HT1080 (cell line): Measurements from ENCODE around the gene PDE4DIP. TPM values are rescaled to one million over a fixed set of nuclear protein-coding genes. Genes with fewer than 3 reads are reported as not detected.
"Not testable (repeated sequence)": the region's sequence is repeated elsewhere in the genome, so short reads cannot be mapped to it uniquely, and the experiment has no call there.

Experiments
- DNase-seq: peaks from one replicate; pipeline ENCODE4 v3.0.0-alpha.2; 2015; ENCODE audit warnings: low read depth
- polyA plus RNA-seq, 2 experiments: library from polyadenylated mRNA; depleted of rRNA; stranded (reverse); fragments of >200 nt; gene quantifications; 2 replicates each; pipeline ENCODE4 v1.2.3, GENCODE V29; 2015
- total RNA-seq: library from RNA; depleted of rRNA; stranded (reverse); fragments of >200 nt; shearing (Covaris generic); gene quantifications from 2 replicates; pipeline ENCODE4 v1.2.3, GENCODE V29; 2014; rRNA removed

The PDE4DIP gene
- total RNA-seq = 19.9 and 28.7 TPM in 2 replicates
- 25.2 and 30.6 TPM in 2 replicates for polyA plus RNA-seq (2015; cell fraction: cytosol; rRNA removed)
- polyA plus RNA-seq (2015; cell fraction: nucleus; rRNA removed) = 78.8 and 88.1 TPM in 2 replicates

DNA sequence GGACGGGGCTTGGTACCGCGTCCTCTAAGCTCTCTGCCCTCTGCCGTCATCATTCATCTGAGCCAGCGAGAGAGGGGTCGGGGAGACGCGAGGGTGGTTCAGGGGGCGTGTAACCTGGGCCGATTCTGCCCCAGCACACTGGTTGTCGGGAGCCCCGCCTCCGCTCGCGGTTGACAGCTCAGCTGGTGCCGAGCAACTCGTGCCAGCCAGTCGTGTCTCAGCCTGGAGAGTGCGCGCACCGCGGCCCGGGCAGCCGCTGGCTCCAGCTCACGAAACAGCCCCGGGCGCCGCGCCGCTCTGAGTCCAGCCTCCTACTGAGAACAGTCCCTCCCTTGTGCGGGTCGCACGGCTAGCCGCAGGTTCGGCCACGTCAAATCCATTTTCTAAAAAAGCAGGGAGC is at the start of gene PDE4DIP:
TSS of gene PDE4DIP (plus strand) at position 209 of the 400 bp plus-strand sequence. CDS start 347 bp downstream, outside the sequence.
- DNase-seq = not testable (repeated sequence)

DNA sequence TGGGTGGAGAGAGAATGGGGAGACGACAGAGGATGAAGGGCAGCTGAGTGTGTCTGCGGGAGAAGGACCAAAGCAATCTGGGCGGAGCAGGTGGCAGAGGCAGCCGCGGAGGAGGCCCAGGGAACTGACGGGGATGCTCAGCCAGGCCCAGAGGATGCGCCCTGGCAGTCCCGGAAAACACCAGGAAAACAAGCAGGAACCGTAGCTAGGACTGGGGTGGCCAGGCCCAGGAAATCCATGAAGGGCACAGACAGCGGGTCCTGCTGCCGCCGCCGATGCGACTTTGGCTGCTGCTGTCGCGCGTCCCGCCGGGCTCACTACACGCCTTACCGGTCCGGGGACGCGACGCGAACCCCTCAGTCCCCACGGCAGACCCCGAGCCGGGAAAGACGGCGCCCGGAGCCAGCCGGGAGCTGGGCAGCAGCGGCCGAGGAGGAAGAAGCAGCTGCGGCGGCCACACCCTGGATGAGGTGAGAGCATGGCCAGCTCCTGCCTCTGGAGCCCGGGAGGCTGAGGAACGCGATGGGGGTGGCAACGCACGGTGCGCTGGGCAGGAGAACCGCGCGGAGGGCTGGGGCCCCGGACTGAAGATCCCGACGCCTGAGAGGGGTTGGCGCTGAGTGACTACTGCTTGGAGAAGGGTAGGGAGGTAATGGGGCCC is 35.8 kb upstream of the PDE4DIP start:
- not testable (repeated sequence) for DNase-seq

GRCh38 chr1:148808929-148809283 is 35.3 kb upstream of the PDE4DIP start:
- DNase-seq = not testable (repeated sequence)

DNA sequence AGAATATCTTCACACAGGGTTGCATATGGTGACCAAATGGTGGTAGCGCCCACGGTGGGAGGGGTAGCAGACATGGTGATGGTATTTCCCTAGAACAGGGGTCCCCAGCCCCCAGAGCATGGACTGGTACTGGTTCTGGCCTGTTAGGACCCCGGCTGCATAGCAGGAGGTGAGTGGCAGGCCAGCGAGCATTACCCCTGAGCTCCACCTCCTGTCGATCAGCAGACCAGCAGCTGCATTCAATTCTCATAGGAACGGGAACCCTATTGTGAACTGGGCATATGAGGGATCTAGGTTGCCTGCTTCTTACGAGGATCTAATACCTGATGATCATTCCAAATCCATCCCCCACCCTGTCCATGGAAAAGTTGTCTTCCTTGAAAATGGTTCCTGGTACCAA is 22.0 kb upstream of the PDE4DIP start:
- DNase-seq = not testable (repeated sequence)

DNA sequence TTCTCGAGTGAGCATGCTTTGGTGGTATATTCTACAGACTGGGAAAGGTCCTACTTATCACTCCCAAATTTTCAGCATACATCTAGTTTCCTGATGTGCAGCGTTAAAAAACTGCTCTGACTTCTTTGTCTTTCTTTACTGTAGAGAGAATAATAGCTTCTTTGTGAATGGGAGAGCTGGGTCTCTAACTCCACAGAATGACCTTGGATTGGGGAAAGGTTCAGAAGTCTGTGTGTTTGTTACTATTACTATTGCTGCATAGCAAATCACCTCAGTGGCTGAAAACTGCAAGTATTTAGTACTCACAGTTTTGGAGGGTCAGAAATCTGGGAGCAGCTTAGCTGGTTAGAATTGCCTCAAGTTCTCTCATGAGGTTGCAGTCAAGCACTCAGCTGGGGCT is 20.4 kb upstream of the PDE4DIP start:
- not testable (repeated sequence) for DNase-seq

DNA sequence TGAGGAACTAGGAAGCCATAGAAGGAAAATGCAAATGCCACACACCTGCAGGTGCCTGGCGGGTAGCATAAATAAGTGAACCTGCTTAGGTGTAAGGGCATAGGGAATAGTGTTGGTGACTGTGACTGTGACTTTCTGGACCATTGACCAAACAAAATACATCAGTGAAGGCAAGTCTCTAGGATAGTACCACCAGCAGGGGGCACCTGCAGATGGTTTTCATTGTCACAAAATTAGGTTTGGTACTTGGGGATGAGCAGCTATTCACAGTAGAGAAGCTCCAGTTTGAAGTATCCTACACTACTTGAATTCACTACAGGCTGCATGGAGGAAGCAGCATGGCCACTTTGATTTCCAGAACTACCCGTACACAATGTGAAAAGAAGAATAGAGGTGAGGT is 19.2 kb upstream of the PDE4DIP start:
- DNase-seq = not testable (repeated sequence)

DNA sequence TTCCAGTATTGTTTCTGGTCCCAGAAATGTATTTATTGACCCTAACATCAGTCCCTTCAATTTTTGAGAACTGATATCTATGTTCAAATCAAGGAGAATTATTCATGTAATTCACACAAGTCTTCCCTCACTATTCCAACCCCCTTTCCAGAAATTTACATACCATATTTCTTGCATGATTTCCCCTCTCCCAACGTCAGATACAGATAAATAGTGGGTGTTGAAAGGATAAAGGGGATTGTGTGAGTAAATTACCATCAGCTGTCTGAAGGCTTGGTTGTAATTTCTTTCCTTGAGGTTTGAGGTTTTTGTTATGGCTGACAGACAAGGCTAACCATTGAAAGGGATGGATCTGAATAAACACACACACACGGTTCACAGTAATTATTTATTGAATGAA is 15.7 kb upstream of the PDE4DIP start:
- not testable (repeated sequence) for DNase-seq

GRCh38 chr1:148828962-148829361 is 15.3 kb upstream of the PDE4DIP start:
- not testable (repeated sequence) for DNase-seq

GRCh38 chr1:148829365-148829764 is 14.9 kb upstream of the PDE4DIP start:
- not testable (repeated sequence) for DNase-seq

GRCh38 chr1:148841262-148841661 is 3.0 kb upstream of the PDE4DIP start:
- DNase-seq = not testable (repeated sequence)

- not testable (repeated sequence) for DNase-seq
Observed at GRCh38 chr1:148844651-148845050, 423 bp downstream of the PDE4DIP start.

GRCh38 chr1:148845068-148845467 is 840 bp downstream of the PDE4DIP start:
- DNase-seq = not testable (repeated sequence)

- not testable (repeated sequence) for DNase-seq
Observed at GRCh38 chr1:148850347-148850746, 6.1 kb downstream of the PDE4DIP start.

- not testable (repeated sequence) for DNase-seq
Observed at GRCh38 chr1:148850840-148851239, 6.6 kb downstream of the PDE4DIP start.

- DNase-seq = not testable (repeated sequence)
Observed at GRCh38 chr1:148851684-148852083, 7.5 kb downstream of the PDE4DIP start.

GRCh38 chr1:148853363-148853762 is 9.1 kb downstream of the PDE4DIP start:
- DNase-seq = not testable (repeated sequence)

DNA sequence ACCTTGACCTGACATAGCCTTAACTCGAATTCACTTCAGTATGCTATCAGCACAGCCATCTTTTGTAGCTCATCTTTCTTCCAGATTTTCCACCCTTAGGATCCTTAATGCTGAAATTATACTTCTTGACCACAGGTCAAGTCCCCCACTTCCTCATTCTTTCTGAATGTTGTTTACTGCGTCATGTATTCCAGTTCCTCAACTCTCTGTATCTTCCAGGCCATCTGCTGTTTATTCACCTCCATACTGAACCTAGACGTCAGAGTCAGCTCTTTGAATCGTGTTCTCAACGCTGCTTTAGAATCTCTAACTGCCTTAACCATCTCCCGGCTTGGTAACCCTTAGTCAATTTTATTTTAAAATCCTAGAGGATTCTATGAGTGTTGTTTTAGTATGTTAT is 9.8 kb downstream of the PDE4DIP start:
- not testable (repeated sequence) for DNase-seq

DNA sequence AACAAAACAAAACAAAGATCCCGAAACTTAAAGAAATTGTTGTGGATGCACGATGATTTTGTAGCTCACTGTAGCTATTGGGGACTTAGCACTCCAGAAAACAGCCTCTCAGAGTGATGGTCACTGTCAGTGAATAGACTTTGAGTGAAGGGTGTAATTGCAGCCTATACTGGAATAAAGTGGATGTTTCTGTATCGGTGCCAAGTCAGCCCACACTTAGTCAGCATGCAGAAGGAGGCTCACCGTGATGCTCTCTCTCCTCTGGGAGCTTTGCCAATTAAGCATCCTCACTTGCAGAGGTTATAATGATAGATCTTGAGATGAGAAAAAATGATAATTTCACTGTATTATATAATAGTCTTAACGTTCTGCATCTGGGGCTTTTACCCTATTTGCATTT is 11.1 kb downstream of the PDE4DIP start:
- DNase-seq = not testable (repeated sequence)

- DNase-seq = not testable (repeated sequence)
Observed at GRCh38 chr1:148860049-148860448, 15.8 kb downstream of the PDE4DIP start.

- DNase-seq = not testable (repeated sequence)
Observed at GRCh38 chr1:148860579-148861259, 16.5 kb downstream of the PDE4DIP start.

- DNase-seq = not testable (repeated sequence)
Observed at GRCh38 chr1:148862590-148862989, 18.4 kb downstream of the PDE4DIP start.

DNA sequence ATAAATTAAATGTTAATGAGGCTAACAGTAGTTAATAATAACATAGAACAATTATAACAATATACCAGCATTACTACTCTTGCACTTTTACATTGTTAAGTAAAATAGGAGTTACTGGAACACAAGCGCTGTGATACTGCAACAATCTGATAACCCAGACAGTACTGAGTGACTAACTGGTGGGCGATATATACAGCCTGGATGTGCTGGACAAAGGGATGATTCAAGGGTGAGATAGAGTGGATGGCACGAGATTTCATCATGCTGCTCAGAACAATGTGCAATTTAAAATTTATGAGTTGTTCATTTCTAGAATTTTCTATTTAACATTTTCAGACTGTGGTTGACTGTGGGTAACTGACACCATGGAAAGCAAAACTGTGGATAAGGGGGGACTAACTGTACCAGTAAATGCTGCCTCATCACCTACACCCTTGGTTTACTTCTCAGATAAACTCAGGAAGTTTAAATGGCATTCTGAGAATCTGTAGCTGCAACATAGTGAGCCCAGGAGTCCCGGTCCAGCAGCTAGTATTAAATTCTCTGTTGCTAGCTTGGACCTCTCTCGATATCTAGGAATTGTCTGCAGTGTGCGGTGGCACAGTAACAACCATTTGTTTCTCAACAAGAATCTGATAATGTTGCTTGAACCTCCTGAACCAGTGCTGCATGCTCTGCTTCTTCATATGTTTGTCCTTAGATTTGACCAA is 24.9 kb downstream of the PDE4DIP start:
- DNase-seq = not testable (repeated sequence)
